ENCODE data around the gene SRRD. TPM values are rescaled to one million over a fixed set of nuclear protein-coding genes. Genes with fewer than 3 reads are reported as not detected.

SRRD gene
- total RNA-seq, 4 donors from 2014 or later = 24.0 to 53.1 (median 27.4) TPM

- TF ChIP-seq CTCF (IDR thresholded peaks at IDR 0.05 in 4 of 5, conservative IDR thresholded peaks at IDR 0.05 in 1 of 5) (no peak), POLR2A (IDR thresholded peaks at IDR 0.05) (no peak)
- peaks cover 0 to 21% of the 10 kb centered on the region in 2 donors for H3K36me3 ChIP-seq
- H3K4me3 ChIP-seq = no peak overlapping the region
- H3K27ac ChIP-seq = peak overlapping the region; percentile 22 to 48 (median 40)
- H3K9me3 ChIP-seq = no peaks in the 10 kb centered on the region
- in situ Hi-C loops (cut with MboI; ENCODE audit: low sequenced_read_pairs in 4 of 4) = loop anchor here in 2 of 4 donors (10.0 kb wide), 1 partner anchor 104 kb away; no protein-coding TSS in a partner anchor
- DNase-seq (no peak), ATAC-seq (no peak)
- peaks cover 50 to 57% of the 10 kb centered on the region in 2 donors for H3K4me1 ChIP-seq
- intact Hi-C loops (cut with DNase I; ENCODE audit: low total_unique reads) = loop anchor here (5.0 kb wide), 1 partner anchor 82 kb away; no protein-coding TSS in a partner anchor
- no peaks in the 10 kb centered on the region for H3K27me3 ChIP-seq
These were observed 3.1 kb upstream of the SRRD start for GRCh38 chr22:26480611-26480932.

DNA sequence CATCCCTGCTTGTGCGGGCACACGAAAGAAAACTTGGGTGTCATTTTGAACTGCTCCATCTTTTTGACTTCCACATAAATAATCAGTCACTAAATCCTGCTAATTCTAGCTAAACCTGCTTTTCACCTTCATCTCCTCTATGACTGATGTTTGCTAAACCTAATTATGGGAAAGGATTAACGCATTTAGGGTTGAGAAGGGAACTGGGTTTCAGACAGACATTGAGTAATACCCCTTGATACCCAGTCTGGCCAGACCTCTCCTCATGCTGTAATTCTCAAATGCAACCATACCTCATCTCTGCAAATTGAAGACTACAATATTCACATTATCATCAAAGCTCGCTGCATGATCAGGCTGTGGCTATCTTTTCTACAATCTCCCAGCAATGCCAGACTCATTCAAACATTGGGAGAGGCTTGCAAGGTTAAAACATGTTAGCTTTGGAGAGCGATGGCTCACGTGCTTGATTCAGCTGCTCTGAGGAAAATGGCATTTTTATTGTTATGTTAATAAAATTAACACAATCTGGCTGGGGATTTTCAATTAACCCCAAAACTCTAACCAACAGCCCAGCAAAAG is 2.5 kb upstream of the SRRD start:
- intact Hi-C loops (cut with DNase I; ENCODE audit: low total_unique reads) = loop anchor here (5.0 kb wide), 1 partner anchor 81 kb away; no protein-coding TSS in a partner anchor
- in situ Hi-C loops (cut with MboI; ENCODE audit: low sequenced_read_pairs in 4 of 4) = loop anchor here in 2 of 4 donors (10.0 kb wide), 1 partner anchor 104 kb away; no protein-coding TSS in a partner anchor
- Histone ChIP-seq H3K4me3 (no peak overlapping the region), H3K36me3 (peaks cover 0 to 15% of the 10 kb centered on the region in 2 donors), H3K27ac (peak overlapping the region in 1 of 4 donors; percentile 11), H3K9me3 (no peaks in the 10 kb centered on the region), H3K4me1 (peaks cover 54 to 60% of the 10 kb centered on the region in 2 donors), H3K27me3 (no peaks in the 10 kb centered on the region)
- ATAC-seq = no peak
- DNase-seq = no peak
- no peak for TF ChIP-seq CTCF (IDR thresholded peaks at IDR 0.05 in 4 of 5, conservative IDR thresholded peaks at IDR 0.05 in 1 of 5)
- no peak for TF ChIP-seq POLR2A (IDR thresholded peaks at IDR 0.05)

DNA sequence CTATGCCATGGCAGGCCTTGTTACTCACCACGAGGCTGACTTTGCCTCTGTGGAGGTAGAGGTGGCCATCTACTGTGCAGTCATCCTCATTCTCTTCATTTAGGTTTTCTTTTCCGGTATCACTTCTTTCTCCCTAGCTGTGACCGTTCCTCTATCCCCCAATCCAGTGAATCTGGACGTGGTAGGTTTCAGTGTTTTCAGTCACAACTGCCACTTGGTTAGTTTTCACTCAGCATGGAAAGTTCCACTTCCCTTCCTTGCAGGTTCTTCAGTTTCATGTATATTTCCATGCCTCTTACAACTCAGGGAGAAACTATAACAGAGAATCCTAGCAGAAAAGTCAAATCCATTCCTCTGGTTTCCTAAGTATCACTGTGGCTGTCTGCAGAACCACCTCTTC is 2.0 kb upstream of the SRRD start:
- no peak for TF ChIP-seq CTCF (IDR thresholded peaks at IDR 0.05 in 4 of 5, conservative IDR thresholded peaks at IDR 0.05 in 1 of 5)
- no peak for TF ChIP-seq POLR2A (IDR thresholded peaks at IDR 0.05)
- intact Hi-C loops (cut with DNase I; ENCODE audit: low total_unique reads) (loop anchor here (5.0 kb wide), 1 partner anchor 81 kb away; no protein-coding TSS in a partner anchor), in situ Hi-C loops (cut with MboI; ENCODE audit: low sequenced_read_pairs in 4 of 4) (loop anchor here in 2 of 4 donors (10.0 kb wide), 1 partner anchor 103 kb away; no protein-coding TSS in a partner anchor)
- H3K27ac ChIP-seq = peak overlapping the region; percentile 11 to 95 (median 94)
- H3K4me1 ChIP-seq = peaks cover 54 to 60% of the 10 kb centered on the region in 2 donors
- no peak for ATAC-seq
- no peak for DNase-seq
- H3K9me3 ChIP-seq = no peaks in the 10 kb centered on the region
- no peak overlapping the region for H3K4me3 ChIP-seq
- no peaks in the 10 kb centered on the region for H3K27me3 ChIP-seq
- H3K36me3 ChIP-seq = peaks cover 0 to 10% of the 10 kb centered on the region in 2 donors

GRCh38 chr22:26482161-26482560 is 1.5 kb upstream of the SRRD start:
- no peak for ATAC-seq
- intact Hi-C loops (cut with DNase I; ENCODE audit: low total_unique reads) = loop anchor here (5.0 kb wide), 1 partner anchor 80 kb away; no protein-coding TSS in a partner anchor
- Histone ChIP-seq H3K36me3 (peaks cover 0 to 6% of the 10 kb centered on the region in 2 donors), H3K4me1 (peaks cover 54 to 60% of the 10 kb centered on the region in 2 donors), H3K27me3 (no peaks in the 10 kb centered on the region), H3K9me3 (no peaks in the 10 kb centered on the region), H3K4me3 (no peak overlapping the region), H3K27ac (peak overlapping the region; percentile 93 to 100 (median 94))
- no peak for TF ChIP-seq CTCF (IDR thresholded peaks at IDR 0.05 in 4 of 5, conservative IDR thresholded peaks at IDR 0.05 in 1 of 5)
- no peak for TF ChIP-seq POLR2A (IDR thresholded peaks at IDR 0.05)
- in situ Hi-C loops (cut with MboI; ENCODE audit: low sequenced_read_pairs in 4 of 4) = loop anchor here in 2 of 4 donors (10.0 kb wide), 1 partner anchor 103 kb away; no protein-coding TSS in a partner anchor
- DNase-seq = no peak
